SK-N-SH treated with all-trans-retinoic acid at 6 μM for 48 hours (cell line): ENCODE results near the gene ATP9A.

Experiments used
- ATAC-seq: fragments of 200-7000 bp; cut with Tn5 transposase; 3 replicates; pipeline ENCODE4 v1.9.1; 2020; ENCODE audit warnings: mild to moderate bottlenecking, moderate library complexity
- ARNTL ChIP-seq: fragments of 450-650 bp; formaldehyde crosslinking; IDR thresholded peaks from 2 replicates; pipeline ENCODE4 v1.5.0; 2020; ENCODE audit warnings: low read depth, mild to moderate bottlenecking, moderate library complexity, borderline replicate concordance
- BACH2 ChIP-seq: fragments of 250-450 bp; sonication (Bioruptor Pico); IDR thresholded peaks from 2 replicates; pipeline ENCODE4 v1.9.0; 2021; ENCODE audit warnings: mild to moderate bottlenecking, borderline replicate concordance
- CSDC2 ChIP-seq: fragments of 250-450 bp; sonication (Bioruptor Pico); IDR thresholded peaks from 2 replicates; pipeline ENCODE4 v1.5.0; 2020; ENCODE audit warnings: mild to moderate bottlenecking, moderate library complexity
- ESRRG ChIP-seq: fragments of 250-450 bp; sonication (Bioruptor Pico); IDR thresholded peaks from 2 replicates; pipeline ENCODE4 v1.6.1; 2021; ENCODE audit warnings: mild to moderate bottlenecking
- GLIS3 ChIP-seq: fragments of 250-450 bp; sonication (Bioruptor Pico); IDR thresholded peaks from 2 replicates; pipeline ENCODE4 v1.5.0; 2020; ENCODE audit warnings: mild to moderate bottlenecking, moderate library complexity
- OSR1 ChIP-seq: fragments of 250-450 bp; sonication (Bioruptor Pico); IDR thresholded peaks from 2 replicates; pipeline ENCODE4 v1.8.0; 2022; ENCODE audit warnings: moderate library complexity, mild to moderate bottlenecking, inconsistent platforms
- PATZ1 ChIP-seq: fragments of 250-450 bp; sonication (Bioruptor Pico); IDR thresholded peaks from 2 replicates; pipeline ENCODE4 v1.8.0; 2020; ENCODE audit warnings: mild to moderate bottlenecking, moderate library complexity, borderline replicate concordance
- PPARA ChIP-seq: fragments of 250-450 bp; sonication (Bioruptor Pico); IDR thresholded peaks from 2 replicates; pipeline ENCODE4 v1.5.0; 2020; ENCODE audit warnings: mild to moderate bottlenecking, borderline replicate concordance
- RARB ChIP-seq: fragments of 250-450 bp; sonication (Bioruptor Pico); IDR thresholded peaks from 2 replicates; pipeline ENCODE4 v1.8.0; 2021; ENCODE audit warnings: mild to moderate bottlenecking, moderate library complexity
- SNAI2 ChIP-seq: fragments of 250-450 bp; sonication (Bioruptor Pico); IDR thresholded peaks from 2 replicates; pipeline ENCODE4 v1.5.0; 2020; ENCODE audit warnings: mild to moderate bottlenecking, moderate library complexity
- TCF4 ChIP-seq: fragments of 250-450 bp; sonication (Bioruptor Pico); IDR thresholded peaks from 2 replicates; pipeline ENCODE4 v1.8.0; 2021; ENCODE audit warnings: mild to moderate bottlenecking, moderate library complexity, borderline replicate concordance
- ZFP3 ChIP-seq: fragments of 250-450 bp; sonication (Bioruptor Pico); IDR thresholded peaks from 2 replicates; pipeline ENCODE4 v1.5.0; 2020; ENCODE audit warnings: mild to moderate bottlenecking, moderate library complexity
- ZFP30 ChIP-seq: fragments of 450-650 bp; formaldehyde crosslinking; IDR thresholded peaks from 2 replicates; pipeline ENCODE4 v1.5.0; 2022; ENCODE audit warnings: mild to moderate bottlenecking, moderate library complexity
- ZNF565 ChIP-seq: fragments of 450-650 bp; formaldehyde crosslinking; conservative IDR thresholded peaks from 2 replicates; pipeline ENCODE4 v1.5.0; 2020; ENCODE audit warnings: low read depth, mild to moderate bottlenecking, moderate library complexity
- ZNF70 ChIP-seq: fragments of 450-650 bp; formaldehyde crosslinking; IDR thresholded peaks from 2 replicates; pipeline ENCODE4 v1.5.0; 2020; ENCODE audit warnings: mild to moderate bottlenecking, moderate library complexity
- ZNF8 ChIP-seq: fragments of 450-650 bp; formaldehyde crosslinking; IDR thresholded peaks from 2 replicates; pipeline ENCODE4 v1.5.0; 2020; ENCODE audit warnings: mild to moderate bottlenecking, moderate library complexity
- TF ChIP-seq, protein P1 (sequence below): fragments of 250-450 bp; sonication (Bioruptor Pico); IDR thresholded peaks from 2 replicates; pipeline ENCODE4 v1.5.1; 2021; ENCODE audit warnings: mild to moderate bottlenecking, moderate library complexity
- TF ChIP-seq, protein P2 (sequence below): fragments of 250-450 bp; sonication (Bioruptor Pico); IDR thresholded peaks from 2 replicates; pipeline ENCODE4 v1.5.1; 2020; ENCODE audit warnings: low read depth, mild to moderate bottlenecking, moderate library complexity
- TF ChIP-seq, protein P3 (sequence below): fragments of 250-450 bp; sonication (Bioruptor Pico); IDR thresholded peaks from 2 replicates; pipeline ENCODE4 v1.8.0; 2021; ENCODE audit warnings: low read depth, mild to moderate bottlenecking, moderate library complexity, borderline replicate concordance
- TF ChIP-seq, protein P4 (sequence below): fragments of 250-450 bp; sonication (Bioruptor Pico); IDR thresholded peaks from 2 replicates; pipeline ENCODE4 v1.5.0; 2020; ENCODE audit warnings: mild to moderate bottlenecking, moderate library complexity

The ATP9A gene

DNA sequence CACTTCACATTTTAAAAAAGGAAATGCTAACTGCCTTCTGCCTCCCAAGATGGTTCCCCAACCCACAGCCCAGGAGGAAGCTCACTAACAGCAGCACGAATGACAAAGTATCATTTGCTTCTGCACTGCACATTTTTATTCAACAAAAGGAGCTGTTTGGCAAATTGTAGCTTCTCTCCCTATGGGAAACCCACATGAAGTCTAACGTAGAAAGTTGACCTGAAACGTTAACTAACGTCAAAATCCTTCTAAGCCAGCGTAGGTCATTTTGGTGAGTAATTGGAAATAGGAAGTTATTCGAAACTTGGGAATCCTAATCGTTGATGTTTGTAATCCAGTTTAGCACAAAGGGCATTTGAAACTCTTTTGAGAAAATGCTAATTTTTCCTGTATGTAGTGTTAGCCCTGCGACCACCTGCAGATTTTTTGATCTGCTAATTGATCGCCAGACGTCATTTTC is 31.2 kb upstream of the ATP9A start:
- ATAC-seq, result no peak
- TF ChIP-seq GLIS3 (CRISPR knock-in tag), result no peak
- TF ChIP-seq ZNF565, result no peak
- no peak for TF ChIP-seq ZFP3 (CRISPR knock-in tag)
- no peak for TF ChIP-seq BACH2
- no peak for TF ChIP-seq PATZ1 (CRISPR knock-in tag)
- TF ChIP-seq, protein P1, sequence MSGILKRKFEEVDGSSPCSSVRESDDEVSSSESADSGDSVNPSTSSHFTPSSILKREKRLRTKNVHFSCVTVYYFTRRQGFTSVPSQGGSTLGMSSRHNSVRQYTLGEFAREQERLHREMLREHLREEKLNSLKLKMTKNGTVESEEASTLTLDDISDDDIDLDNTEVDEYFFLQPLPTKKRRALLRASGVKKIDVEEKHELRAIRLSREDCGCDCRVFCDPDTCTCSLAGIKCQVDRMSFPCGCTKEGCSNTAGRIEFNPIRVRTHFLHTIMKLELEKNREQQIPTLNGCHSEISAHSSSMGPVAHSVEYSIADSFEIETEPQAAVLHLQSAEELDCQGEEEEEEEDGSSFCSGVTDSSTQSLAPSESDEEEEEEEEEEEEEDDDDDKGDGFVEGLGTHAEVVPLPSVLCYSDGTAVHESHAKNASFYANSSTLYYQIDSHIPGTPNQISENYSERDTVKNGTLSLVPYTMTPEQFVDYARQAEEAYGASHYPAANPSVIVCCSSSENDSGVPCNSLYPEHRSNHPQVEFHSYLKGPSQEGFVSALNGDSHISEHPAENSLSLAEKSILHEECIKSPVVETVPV (CRISPR knock-in tag), result no peak
- TF ChIP-seq RARB (CRISPR knock-in tag), result no peak

GRCh38 chr20:51797357-51798025 is 29.3 kb upstream of the ATP9A start:
- TF ChIP-seq, protein P2, sequence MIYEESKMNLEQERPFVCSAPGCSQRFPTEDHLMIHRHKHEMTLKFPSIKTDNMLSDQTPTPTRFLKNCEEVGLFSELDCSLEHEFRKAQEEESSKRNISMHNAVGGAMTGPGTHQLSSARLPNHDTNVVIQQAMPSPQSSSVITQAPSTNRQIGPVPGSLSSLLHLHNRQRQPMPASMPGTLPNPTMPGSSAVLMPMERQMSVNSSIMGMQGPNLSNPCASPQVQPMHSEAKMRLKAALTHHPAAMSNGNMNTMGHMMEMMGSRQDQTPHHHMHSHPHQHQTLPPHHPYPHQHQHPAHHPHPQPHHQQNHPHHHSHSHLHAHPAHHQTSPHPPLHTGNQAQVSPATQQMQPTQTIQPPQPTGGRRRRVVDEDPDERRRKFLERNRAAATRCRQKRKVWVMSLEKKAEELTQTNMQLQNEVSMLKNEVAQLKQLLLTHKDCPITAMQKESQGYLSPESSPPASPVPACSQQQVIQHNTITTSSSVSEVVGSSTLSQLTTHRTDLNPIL (CRISPR knock-in tag), result no peak
- no peak for TF ChIP-seq SNAI2 (CRISPR knock-in tag)
- TF ChIP-seq OSR1 (CRISPR knock-in tag), result no peak
- no peak for TF ChIP-seq ZNF8 (CRISPR knock-in tag)
- TF ChIP-seq ZNF70 (CRISPR knock-in tag), result no peak
- TF ChIP-seq, protein P3, sequence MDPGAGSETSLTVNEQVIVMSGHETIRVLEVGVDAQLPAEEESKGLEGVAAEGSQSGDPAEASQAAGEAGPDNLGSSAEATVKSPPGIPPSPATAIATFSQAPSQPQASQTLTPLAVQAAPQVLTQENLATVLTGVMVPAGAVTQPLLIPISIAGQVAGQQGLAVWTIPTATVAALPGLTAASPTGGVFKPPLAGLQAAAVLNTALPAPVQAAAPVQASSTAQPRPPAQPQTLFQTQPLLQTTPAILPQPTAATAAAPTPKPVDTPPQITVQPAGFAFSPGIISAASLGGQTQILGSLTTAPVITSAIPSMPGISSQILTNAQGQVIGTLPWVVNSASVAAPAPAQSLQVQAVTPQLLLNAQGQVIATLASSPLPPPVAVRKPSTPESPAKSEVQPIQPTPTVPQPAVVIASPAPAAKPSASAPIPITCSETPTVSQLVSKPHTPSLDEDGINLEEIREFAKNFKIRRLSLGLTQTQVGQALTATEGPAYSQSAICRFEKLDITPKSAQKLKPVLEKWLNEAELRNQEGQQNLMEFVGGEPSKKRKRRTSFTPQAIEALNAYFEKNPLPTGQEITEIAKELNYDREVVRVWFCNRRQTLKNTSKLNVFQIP (CRISPR knock-in tag), result no peak
- no peak for ATAC-seq

GRCh38 chr20:51796340-51796739 is 28.1 kb upstream of the ATP9A start:
- ATAC-seq, result no peak
- no peak for TF ChIP-seq RARB (CRISPR knock-in tag)
- no peak for TF ChIP-seq PPARA (CRISPR knock-in tag)
- TF ChIP-seq CSDC2, result no peak
- no peak for TF ChIP-seq ZFP30 (CRISPR knock-in tag)
- no peak for TF ChIP-seq ZNF565
- no peak for TF ChIP-seq BACH2
- TF ChIP-seq SNAI2 (CRISPR knock-in tag), result no peak
- no peak for TF ChIP-seq OSR1 (CRISPR knock-in tag)
- TF ChIP-seq, protein P4, sequence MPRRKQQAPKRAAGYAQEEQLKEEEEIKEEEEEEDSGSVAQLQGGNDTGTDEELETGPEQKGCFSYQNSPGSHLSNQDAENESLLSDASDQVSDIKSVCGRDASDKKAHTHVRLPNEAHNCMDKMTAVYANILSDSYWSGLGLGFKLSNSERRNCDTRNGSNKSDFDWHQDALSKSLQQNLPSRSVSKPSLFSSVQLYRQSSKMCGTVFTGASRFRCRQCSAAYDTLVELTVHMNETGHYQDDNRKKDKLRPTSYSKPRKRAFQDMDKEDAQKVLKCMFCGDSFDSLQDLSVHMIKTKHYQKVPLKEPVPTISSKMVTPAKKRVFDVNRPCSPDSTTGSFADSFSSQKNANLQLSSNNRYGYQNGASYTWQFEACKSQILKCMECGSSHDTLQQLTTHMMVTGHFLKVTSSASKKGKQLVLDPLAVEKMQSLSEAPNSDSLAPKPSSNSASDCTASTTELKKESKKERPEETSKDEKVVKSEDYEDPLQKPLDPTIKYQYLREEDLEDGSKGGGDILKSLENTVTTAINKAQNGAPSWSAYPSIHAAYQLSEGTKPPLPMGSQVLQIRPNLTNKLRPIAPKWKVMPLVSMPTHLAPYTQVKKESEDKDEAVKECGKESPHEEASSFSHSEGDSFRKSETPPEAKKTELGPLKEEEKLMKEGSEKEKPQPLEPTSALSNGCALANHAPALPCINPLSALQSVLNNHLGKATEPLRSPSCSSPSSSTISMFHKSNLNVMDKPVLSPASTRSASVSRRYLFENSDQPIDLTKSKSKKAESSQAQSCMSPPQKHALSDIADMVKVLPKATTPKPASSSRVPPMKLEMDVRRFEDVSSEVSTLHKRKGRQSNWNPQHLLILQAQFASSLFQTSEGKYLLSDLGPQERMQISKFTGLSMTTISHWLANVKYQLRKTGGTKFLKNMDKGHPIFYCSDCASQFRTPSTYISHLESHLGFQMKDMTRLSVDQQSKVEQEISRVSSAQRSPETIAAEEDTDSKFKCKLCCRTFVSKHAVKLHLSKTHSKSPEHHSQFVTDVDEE (CRISPR knock-in tag), result no peak
- TF ChIP-seq TCF4 (CRISPR knock-in tag), result no peak
- no peak for TF ChIP-seq ARNTL (CRISPR knock-in tag)
- TF ChIP-seq, protein P3 (CRISPR knock-in tag), result no peak
- TF ChIP-seq PATZ1 (CRISPR knock-in tag), result no peak
- no peak for TF ChIP-seq ZNF70 (CRISPR knock-in tag)
- TF ChIP-seq ESRRG (CRISPR knock-in tag), result no peak
- no peak for TF ChIP-seq GLIS3 (CRISPR knock-in tag)
